GM12801 (cell line): ENCODE results near the gene GALNT7.

ENCODE experiments used
- CTCF ChIP-seq: IDR thresholded peaks from one replicate; pipeline ENCODE4 v1.5.1; 2011; ENCODE audit warnings: control low read depth; ENCODE audit not compliant: insufficient read length; ENCODE audit errors: extremely low read depth

Gene GALNT7

DNA sequence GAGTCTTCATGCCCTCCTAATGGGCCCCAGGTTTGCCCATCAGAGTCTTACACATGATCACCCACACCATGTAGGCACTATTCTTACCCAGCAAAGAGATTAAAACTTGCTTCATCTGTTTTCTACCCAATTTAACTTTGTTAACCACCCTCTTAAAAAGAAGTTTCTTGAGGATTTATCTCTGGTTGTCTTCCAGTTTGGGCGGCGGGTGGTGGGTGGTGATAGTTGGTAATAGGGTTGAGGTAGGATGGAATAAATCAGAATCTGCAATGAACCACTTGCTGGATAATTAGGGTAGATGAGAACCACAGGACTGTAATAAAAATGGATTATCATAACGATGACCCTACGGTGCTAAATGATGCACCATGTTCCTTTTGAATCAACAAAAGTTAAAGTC is 30.9 kb downstream of the GALNT7 start:
- TF ChIP-seq CTCF, result no peak

DNA sequence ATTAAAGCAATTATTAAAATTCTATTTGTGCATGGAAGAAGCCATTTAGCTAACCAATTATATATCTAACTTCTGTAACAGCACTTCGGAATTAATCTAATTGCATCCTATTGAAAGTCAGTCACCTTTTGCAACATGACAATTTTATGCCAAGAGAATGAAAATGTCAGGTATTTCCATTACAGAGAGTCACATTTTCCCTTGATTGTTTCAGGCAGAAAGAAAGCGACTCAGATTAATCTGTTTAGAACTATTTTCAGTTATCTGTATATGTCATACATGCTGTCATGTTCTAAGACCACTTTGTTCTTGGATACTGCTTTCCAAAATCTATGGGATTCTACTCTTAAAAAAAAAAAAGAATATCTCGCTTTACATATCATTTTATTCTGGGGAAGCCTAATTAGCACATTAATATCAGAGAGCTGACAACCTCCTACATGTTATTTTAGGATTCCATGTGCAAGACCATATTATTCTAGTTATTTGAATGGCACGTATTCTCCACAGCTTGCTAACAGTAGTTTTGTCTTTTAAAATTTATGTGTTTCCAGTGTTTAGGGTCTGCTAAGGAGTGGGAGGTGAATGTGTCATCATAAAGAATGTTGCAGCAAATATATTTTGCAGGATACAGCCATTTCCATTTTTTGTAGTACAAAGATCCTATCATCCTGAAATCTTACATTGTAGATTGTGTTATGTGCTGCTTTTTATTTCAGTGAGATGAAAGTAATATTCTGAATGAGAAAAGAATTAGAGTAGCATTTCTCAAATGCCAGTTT is 31.7 kb downstream of the GALNT7 start:
- no peak for TF ChIP-seq CTCF

- TF ChIP-seq CTCF, result no peak
Observed at GRCh38 chr4:173202395-173202794, 33.8 kb downstream of the GALNT7 start.

GRCh38 chr4:173205656-173206055 is 37.0 kb downstream of the GALNT7 start:
- no peak for TF ChIP-seq CTCF

DNA sequence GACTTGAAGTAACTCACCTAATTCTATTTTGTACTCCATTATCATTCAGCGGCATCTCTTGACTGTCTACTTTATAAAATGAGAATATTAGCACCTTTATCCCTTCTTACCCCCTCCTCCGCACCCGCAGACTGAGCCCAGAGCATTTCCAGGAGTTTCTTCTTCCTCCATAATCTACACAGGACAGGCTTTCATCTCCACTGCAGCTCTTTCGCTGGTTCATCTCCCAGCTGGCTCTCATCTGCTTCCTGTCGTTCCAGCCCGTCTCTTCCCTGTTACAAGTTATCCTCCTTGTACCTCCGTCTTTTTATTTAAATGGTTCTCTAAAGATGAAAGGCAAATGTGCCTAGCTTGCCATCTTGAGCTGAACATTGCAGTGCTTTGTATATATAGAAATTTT is 39.8 kb downstream of the GALNT7 start:
- no peak for TF ChIP-seq CTCF

DNA sequence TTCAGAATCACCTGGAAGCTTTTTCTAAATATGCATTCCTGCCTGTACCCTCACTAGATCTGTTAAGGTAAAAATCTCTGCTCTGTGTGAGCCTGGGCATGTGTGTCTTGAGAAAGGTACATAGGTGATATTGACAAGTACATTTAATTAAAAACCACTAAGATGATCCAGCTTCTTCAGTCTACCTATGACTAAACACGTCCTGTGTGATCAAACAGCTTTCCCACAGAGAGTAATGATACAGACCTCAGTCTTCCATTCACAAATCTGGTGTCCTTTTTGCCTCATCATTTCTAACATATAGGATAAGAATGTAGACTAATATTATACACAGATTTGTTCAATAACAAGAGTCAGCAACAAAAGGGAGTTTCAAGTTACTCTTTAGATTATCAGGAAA is 42.6 kb downstream of the GALNT7 start:
- no peak for TF ChIP-seq CTCF

GRCh38 chr4:173211838-173212237 is 43.2 kb downstream of the GALNT7 start:
- TF ChIP-seq CTCF, result no peak

- TF ChIP-seq CTCF, result no peak
Observed at GRCh38 chr4:173212379-173212778, 43.8 kb downstream of the GALNT7 start.
